ENCODE measurements around the gene PNKD.

DNA sequence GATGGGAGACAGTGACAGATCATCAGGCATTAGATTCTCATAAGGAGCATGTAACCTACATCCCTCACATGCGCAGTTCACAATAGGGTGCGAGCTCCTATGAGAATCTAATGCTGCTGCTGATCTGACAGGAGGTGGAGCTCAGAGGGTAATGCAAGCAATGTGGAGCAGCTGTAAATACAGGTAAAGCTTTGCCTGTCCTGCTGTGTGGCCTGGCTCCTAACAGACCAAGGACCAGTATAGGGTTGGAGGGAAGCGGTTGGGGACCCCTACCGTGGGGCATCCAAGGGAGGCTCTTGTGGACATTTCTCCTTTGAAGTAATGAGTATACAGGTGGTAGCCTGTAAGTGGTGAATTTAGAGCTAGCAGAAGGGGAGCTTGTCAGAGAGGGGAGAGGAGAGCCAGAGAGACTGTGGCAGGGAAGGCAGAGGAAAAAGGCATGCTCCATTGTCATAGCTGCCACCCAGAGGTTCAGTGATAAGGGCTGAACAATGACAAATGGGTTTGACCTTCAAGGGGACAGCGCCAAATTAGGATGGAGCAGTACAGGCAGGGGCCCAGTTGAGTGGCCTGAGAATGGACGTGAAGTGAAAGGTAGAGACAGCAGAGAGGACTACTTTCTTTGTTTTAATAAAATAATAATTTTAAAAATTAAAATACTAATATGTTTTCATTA lies 37.2 kb downstream of the PNKD start:
- TF ChIP-seq, protein P1, sequence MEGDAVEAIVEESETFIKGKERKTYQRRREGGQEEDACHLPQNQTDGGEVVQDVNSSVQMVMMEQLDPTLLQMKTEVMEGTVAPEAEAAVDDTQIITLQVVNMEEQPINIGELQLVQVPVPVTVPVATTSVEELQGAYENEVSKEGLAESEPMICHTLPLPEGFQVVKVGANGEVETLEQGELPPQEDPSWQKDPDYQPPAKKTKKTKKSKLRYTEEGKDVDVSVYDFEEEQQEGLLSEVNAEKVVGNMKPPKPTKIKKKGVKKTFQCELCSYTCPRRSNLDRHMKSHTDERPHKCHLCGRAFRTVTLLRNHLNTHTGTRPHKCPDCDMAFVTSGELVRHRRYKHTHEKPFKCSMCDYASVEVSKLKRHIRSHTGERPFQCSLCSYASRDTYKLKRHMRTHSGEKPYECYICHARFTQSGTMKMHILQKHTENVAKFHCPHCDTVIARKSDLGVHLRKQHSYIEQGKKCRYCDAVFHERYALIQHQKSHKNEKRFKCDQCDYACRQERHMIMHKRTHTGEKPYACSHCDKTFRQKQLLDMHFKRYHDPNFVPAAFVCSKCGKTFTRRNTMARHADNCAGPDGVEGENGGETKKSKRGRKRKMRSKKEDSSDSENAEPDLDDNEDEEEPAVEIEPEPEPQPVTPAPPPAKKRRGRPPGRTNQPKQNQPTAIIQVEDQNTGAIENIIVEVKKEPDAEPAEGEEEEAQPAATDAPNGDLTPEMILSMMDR (conservative IDR thresholded peaks at IDR 0.05; ENCODE audit: low read depth, low read length), result no peak
- TF ChIP-seq EZH2 (IDR thresholded peaks at IDR 0.05; ENCODE audit: low read length, unreplicated experiment), result no peak
- TF ChIP-seq EZH2phosphoT487 (IDR thresholded peaks at IDR 0.05; ENCODE audit: borderline replicate concordance, low read length), result no peak
